SK-N-SH treated with all-trans-retinoic acid at 6 μM for 48 hours (cell line): ENCODE measurements around the gene MKKS.

Source experiments
- ATAC-seq: fragments of 200-7000 bp; cut with Tn5 transposase; 3 replicates; pipeline ENCODE4 v1.9.1; 2020; ENCODE audit warnings: mild to moderate bottlenecking, moderate library complexity
- ARNTL ChIP-seq: fragments of 450-650 bp; formaldehyde crosslinking; IDR thresholded peaks from 2 replicates; pipeline ENCODE4 v1.5.0; 2020; ENCODE audit warnings: low read depth, mild to moderate bottlenecking, moderate library complexity, borderline replicate concordance
- CSDC2 ChIP-seq: fragments of 250-450 bp; sonication (Bioruptor Pico); IDR thresholded peaks from 2 replicates; pipeline ENCODE4 v1.5.0; 2020; ENCODE audit warnings: mild to moderate bottlenecking, moderate library complexity
- CSRNP3 ChIP-seq: fragments of 250-450 bp; sonication (Bioruptor Pico); IDR thresholded peaks from 2 replicates; pipeline ENCODE4 v1.5.1; 2021; ENCODE audit warnings: mild to moderate bottlenecking, moderate library complexity
- GLIS3 ChIP-seq: fragments of 250-450 bp; sonication (Bioruptor Pico); IDR thresholded peaks from 2 replicates; pipeline ENCODE4 v1.5.0; 2020; ENCODE audit warnings: mild to moderate bottlenecking, moderate library complexity
- ISL1 ChIP-seq: fragments of 250-450 bp; sonication (Bioruptor Pico); IDR thresholded peaks from 2 replicates; pipeline ENCODE4 v2.1.2; 2022; ENCODE audit warnings: mild to moderate bottlenecking, moderate library complexity
- OSR1 ChIP-seq: fragments of 250-450 bp; sonication (Bioruptor Pico); IDR thresholded peaks from 2 replicates; pipeline ENCODE4 v1.8.0; 2022; ENCODE audit warnings: moderate library complexity, mild to moderate bottlenecking, inconsistent platforms
- PATZ1 ChIP-seq: fragments of 250-450 bp; sonication (Bioruptor Pico); IDR thresholded peaks from 2 replicates; pipeline ENCODE4 v1.8.0; 2020; ENCODE audit warnings: mild to moderate bottlenecking, moderate library complexity, borderline replicate concordance
- PPARA ChIP-seq: fragments of 250-450 bp; sonication (Bioruptor Pico); IDR thresholded peaks from 2 replicates; pipeline ENCODE4 v1.5.0; 2020; ENCODE audit warnings: mild to moderate bottlenecking, borderline replicate concordance
- RARB ChIP-seq: fragments of 250-450 bp; sonication (Bioruptor Pico); IDR thresholded peaks from 2 replicates; pipeline ENCODE4 v1.8.0; 2021; ENCODE audit warnings: mild to moderate bottlenecking, moderate library complexity
- SNAI2 ChIP-seq: fragments of 250-450 bp; sonication (Bioruptor Pico); IDR thresholded peaks from 2 replicates; pipeline ENCODE4 v1.5.0; 2020; ENCODE audit warnings: mild to moderate bottlenecking, moderate library complexity
- TOX ChIP-seq: fragments of 250-450 bp; sonication (Bioruptor Pico); IDR thresholded peaks from 2 replicates; pipeline ENCODE4 v1.8.0; 2021; ENCODE audit warnings: mild to moderate bottlenecking, moderate library complexity, borderline replicate concordance
- TSHZ2 ChIP-seq: fragments of 250-450 bp; sonication (Bioruptor Pico); IDR thresholded peaks from 2 replicates; pipeline ENCODE4 v1.5.0; 2020; ENCODE audit warnings: mild to moderate bottlenecking, moderate library complexity
- ZC3H10 ChIP-seq: fragments of 250-450 bp; sonication (Bioruptor Pico); IDR thresholded peaks from 2 replicates; pipeline ENCODE4 v1.5.1; 2021; ENCODE audit warnings: mild to moderate bottlenecking, moderate library complexity
- ZNF70 ChIP-seq: fragments of 450-650 bp; formaldehyde crosslinking; IDR thresholded peaks from 2 replicates; pipeline ENCODE4 v1.5.0; 2020; ENCODE audit warnings: mild to moderate bottlenecking, moderate library complexity
- TF ChIP-seq, protein P1 (sequence below): fragments of 250-450 bp; sonication (Bioruptor Pico); IDR thresholded peaks from 2 replicates; pipeline ENCODE4 v1.8.0; 2021; ENCODE audit warnings: low read depth, mild to moderate bottlenecking, moderate library complexity, borderline replicate concordance
- TF ChIP-seq, protein P2 (sequence below): fragments of 250-450 bp; sonication (Bioruptor Pico); IDR thresholded peaks from 2 replicates; pipeline ENCODE4 v1.5.1; 2020; ENCODE audit warnings: low read depth, mild to moderate bottlenecking, moderate library complexity

MKKS gene

GRCh38 chr20:10387686-10388085 lies 46.3 kb downstream of the MKKS start (continued):
- TF ChIP-seq, protein P1, sequence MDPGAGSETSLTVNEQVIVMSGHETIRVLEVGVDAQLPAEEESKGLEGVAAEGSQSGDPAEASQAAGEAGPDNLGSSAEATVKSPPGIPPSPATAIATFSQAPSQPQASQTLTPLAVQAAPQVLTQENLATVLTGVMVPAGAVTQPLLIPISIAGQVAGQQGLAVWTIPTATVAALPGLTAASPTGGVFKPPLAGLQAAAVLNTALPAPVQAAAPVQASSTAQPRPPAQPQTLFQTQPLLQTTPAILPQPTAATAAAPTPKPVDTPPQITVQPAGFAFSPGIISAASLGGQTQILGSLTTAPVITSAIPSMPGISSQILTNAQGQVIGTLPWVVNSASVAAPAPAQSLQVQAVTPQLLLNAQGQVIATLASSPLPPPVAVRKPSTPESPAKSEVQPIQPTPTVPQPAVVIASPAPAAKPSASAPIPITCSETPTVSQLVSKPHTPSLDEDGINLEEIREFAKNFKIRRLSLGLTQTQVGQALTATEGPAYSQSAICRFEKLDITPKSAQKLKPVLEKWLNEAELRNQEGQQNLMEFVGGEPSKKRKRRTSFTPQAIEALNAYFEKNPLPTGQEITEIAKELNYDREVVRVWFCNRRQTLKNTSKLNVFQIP = no peak
- TF ChIP-seq TOX (CRISPR knock-in tag) (no peak), OSR1 (CRISPR knock-in tag) (no peak), RARB (CRISPR knock-in tag) (no peak), GLIS3 (CRISPR knock-in tag) (no peak), PATZ1 (CRISPR knock-in tag) (no peak)

GRCh38 chr20:10385850-10386544 lies 48.0 kb downstream of the MKKS start:
- no peak for ATAC-seq
- no peak for TF ChIP-seq PPARA
- 0 out of 2 replicates have a peak, but pooled peaks have one; percentile 18 for TF ChIP-seq ISL1
- TF ChIP-seq OSR1 (CRISPR knock-in tag) = no peak
- TF ChIP-seq, protein P2, sequence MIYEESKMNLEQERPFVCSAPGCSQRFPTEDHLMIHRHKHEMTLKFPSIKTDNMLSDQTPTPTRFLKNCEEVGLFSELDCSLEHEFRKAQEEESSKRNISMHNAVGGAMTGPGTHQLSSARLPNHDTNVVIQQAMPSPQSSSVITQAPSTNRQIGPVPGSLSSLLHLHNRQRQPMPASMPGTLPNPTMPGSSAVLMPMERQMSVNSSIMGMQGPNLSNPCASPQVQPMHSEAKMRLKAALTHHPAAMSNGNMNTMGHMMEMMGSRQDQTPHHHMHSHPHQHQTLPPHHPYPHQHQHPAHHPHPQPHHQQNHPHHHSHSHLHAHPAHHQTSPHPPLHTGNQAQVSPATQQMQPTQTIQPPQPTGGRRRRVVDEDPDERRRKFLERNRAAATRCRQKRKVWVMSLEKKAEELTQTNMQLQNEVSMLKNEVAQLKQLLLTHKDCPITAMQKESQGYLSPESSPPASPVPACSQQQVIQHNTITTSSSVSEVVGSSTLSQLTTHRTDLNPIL (CRISPR knock-in tag) = no peak
- no peak for TF ChIP-seq ZC3H10 (CRISPR knock-in tag)
- no peak for TF ChIP-seq CSRNP3 (CRISPR knock-in tag)
- TF ChIP-seq TSHZ2 (CRISPR knock-in tag) = no peak

- ATAC-seq = no peak
- TF ChIP-seq OSR1 (CRISPR knock-in tag) = no peak
- TF ChIP-seq SNAI2 (CRISPR knock-in tag) = no peak
- no peak for TF ChIP-seq ARNTL (CRISPR knock-in tag)
- TF ChIP-seq, all 23 proteins: peak for 0
Observed at GRCh38 chr20:10381477-10381876, 52.5 kb downstream of the MKKS start.

GRCh38 chr20:10379761-10380160 lies 54.3 kb downstream of the MKKS start:
- no peak for ATAC-seq
- TF ChIP-seq ZNF70 (CRISPR knock-in tag) (no peak), CSRNP3 (CRISPR knock-in tag) (no peak), TSHZ2 (CRISPR knock-in tag) (no peak), CSDC2 (CRISPR knock-in tag) (no peak), PATZ1 (CRISPR knock-in tag) (no peak), TOX (CRISPR knock-in tag) (no peak)
- TF ChIP-seq, protein P1 = no peak
